T-helper 1 cell (primary cell): Measurements from ENCODE around the gene STK11IP.
"Not testable (repeated sequence)": the region's sequence is repeated elsewhere in the genome, so short reads cannot be mapped to it uniquely, and the experiment has no call there.

Experiments
- DNase-seq, 5 donors: peaks; one replicate each; pipeline ENCODE4 v3.0.0-alpha.2; 2012 to 2020

Gene STK11IP

DNA sequence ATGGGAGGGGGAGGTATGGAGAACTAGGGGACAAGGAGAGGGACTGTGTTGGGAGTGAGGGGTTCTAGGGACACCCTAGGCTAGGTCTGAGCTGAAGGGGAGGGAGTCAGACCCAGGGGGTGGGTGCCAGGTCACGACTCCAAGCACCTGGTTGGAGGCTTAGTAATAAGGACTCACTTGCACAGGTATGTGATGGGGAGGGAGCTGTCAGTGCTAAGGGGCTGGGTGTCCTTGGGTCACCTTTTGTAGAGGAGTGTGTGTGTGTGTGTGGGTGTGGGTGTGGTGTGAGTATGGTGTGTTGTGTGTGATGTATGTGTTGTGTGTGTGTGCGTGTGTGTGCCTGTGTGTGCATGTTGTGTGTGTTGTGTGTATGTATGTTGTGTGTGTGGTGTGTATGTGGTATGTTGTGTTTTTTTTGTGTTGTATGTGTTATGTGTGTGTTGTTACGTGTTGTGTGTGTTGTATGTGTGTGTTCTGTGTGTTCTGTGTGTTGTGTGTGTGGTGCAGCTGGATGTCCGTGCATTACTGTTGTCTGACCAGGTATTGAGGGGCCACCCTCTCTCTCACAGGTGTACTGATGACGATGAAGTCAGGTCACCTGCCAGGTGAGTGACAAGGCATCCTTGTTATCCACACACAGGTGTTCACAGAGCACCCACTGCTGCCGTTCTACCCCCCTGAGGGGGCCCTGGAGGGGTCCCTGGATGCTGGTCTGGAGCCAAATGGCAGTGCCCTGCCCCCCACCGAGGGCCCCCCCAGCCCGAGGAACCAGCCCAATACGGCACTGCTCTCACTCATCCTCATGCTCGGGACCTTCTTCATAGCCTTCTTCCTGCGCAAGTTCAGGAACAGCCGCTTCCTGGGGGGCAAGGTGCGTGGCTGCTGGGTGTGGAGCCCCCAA is 39.5 kb downstream of the STK11IP start:
- DNase-seq = no peak

DNA sequence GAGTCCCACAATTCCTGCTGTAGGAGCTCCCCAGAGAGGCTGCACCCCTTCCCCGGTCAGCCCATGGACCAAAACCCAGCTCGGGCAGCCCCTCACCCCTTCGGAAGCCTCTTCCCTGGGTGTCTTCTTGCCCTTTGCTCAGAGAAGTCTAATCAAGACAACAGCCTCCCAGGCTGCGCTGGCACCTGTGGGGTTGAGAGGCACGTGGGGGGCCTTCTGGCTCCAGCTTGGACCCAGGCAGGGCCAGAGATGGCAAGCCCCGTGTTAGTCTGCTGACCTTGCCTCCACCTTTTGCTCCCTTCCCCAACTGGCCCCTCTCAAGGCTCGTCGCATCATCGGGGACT is 40.2 kb downstream of the STK11IP start:
- DNase-seq = no peak

DNA sequence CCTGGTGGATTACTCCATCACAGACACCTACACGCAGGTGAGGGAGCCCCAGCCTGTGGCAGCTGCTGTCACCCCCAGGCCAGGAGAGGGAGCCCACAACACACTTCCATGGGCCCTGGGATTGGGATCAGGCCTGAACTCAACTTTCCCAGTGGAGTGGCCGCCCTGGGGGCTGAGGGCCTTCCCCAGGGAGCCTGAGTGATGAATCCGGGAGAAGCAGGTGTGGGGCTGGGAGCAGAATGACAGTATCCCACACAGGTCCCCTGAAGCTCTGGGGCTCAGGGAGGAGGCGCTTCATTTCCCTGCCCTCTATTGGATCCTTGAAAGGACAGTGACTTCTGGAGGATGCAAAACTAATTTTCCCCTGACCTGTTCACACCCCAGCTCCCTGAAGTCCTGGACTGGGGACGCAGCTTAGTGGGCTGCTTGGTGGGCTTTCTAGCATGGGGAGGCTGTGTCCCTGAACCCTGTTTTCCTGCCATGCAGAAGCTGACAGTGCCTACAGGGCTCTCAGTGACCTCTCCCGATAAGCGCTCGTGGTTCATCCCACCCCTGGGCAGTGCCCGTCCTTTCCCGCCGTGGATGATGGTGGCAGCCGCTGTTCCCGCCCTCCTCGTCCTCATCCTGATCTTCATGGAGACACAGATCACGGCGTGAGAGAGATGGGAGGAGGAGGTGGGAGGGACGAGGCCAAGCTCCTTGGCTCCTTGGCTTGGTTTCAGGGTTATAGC is 40.7 kb downstream of the STK11IP start:
- no peak for DNase-seq

DNA sequence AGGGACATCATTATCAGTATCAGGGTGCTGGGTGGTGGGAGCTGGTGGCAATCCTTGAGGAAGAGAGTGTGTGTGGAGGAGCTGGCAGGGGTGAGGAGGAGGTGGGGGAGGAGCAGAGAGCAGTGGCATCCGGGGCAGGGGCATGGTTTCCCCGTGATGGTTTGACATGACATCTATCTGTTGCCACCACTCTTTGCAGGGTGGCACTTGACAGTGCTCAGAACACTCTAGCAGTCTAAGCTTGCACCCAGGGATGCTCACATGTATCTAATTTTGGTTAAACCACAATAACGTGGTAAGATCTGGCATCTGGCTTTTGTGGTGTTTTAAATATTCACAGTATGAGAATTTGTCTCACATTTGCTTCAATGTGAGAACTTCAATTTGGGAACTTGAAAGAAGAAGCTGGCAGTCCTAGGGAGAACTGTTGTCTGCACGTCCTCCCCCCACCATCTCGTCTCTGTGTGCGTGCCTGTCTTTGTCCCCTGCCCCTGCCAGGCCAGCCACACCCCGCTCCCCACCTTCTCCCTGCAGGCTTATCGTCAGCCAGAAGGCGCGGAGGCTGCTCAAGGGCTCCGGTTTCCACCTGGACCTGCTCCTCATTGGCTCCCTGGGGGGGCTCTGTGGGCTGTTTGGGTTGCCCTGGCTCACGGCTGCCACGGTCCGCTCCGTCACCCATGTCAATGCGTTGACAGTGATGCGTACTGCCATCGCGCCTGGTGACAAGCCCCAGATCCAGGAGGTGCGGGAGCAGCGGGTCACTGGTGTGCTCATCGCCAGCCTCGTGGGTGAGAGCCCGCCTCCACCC is 41.5 kb downstream of the STK11IP start:
- no peak for DNase-seq

DNA sequence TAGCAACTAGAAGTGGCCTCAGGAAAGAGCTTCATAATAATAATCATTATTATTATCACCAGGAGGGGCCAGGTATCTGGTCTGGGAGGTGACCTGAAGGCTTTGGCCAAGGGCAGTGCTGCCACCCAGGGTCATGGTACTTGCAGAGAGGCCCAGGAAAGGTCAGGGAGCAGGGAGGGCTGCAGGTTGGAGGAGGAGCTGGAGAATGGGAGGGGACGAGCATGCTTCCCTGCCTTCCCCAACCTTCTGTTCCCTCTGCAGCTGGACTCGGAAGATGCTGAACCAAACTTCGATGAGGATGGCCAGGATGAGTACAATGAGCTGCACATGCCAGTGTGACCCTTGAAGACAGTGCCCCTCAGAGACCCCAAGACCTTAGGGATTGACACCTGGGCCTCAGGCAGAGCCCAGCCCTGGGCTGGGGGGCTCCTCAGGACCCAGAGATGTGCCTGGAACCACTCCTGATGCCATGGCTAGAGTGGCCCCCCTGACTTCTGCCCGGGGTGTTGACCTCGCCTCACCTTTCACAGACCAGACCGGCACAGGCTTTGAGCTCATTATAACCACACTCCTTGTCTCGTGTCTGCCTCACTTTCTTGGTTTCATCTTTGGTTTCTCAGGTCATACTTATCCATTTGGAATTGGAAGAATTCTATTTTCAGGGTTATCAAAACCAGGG is 43.9 kb downstream of the STK11IP start:
- no peak for DNase-seq

DNA sequence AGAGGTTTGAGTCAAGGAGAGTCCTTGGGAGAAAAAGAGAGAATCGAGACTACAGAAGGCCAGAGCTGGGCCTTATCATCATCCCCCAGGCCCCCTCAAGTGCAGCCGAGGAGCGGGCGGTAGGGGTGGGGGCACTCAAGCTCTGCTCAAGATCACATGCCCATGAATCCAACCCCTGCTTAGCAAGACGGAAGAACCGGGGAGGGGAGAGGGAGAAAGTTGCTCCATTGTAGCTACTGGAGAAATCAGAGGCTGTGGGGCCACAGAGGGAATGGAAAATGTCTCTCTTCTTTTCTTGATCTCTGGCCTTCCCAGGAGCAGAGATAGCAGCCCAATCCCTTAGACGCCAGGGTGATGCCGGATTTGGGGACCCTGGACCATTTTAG is 44.4 kb downstream of the STK11IP start:
- no peak for DNase-seq

DNA sequence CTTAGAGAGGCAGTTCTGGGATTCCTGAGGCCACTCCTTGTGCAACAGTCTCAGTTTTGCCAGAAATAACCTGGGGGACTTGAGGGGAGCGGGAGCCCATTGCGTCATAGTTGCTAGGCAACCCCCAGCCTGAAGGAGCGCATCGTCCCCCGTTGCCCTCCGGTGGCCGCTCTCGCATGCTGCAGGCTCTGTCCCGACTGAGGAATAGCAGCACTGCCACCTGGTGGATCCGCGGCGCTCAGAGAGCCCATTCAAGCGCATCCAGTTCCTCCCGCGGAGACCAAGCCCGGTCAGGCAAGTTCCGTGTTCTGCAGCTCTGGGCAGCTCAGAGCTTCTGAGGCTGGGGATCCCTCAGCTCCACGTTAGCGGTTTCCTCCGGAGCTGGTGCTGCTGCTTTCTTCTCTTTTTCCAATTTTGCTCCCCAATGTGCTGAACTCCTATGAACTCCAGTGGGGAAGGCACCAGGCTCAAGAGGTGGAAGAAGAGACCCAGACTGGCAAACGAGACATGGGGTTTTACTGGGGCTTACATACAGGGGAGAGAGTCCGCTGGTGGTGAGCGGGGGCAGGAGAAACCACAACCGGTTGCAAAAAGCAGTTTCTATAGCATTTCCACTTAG is 44.9 kb downstream of the STK11IP start:
- peak; percentile 71 to 86 (median 77) for DNase-seq

DNA sequence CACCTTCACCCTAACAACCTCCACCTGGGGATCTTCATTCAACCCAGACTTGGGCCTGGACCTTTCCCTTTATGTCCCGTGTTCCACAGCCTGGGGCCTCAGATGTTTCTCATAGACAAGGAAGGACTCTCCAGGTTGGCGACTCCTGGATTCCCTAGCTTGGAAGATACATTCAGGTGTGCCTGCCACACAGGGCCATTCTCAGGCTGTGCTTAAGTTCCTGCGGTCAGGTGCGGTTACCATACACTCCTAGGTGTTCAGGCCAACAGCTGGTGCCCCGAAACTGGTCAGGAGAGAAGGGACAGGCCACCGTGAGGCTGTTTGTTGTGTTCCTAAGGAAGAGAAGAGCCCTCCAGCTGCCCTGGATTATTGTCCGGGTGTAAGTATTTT is 45.4 kb downstream of the STK11IP start:
- no peak for DNase-seq

DNA sequence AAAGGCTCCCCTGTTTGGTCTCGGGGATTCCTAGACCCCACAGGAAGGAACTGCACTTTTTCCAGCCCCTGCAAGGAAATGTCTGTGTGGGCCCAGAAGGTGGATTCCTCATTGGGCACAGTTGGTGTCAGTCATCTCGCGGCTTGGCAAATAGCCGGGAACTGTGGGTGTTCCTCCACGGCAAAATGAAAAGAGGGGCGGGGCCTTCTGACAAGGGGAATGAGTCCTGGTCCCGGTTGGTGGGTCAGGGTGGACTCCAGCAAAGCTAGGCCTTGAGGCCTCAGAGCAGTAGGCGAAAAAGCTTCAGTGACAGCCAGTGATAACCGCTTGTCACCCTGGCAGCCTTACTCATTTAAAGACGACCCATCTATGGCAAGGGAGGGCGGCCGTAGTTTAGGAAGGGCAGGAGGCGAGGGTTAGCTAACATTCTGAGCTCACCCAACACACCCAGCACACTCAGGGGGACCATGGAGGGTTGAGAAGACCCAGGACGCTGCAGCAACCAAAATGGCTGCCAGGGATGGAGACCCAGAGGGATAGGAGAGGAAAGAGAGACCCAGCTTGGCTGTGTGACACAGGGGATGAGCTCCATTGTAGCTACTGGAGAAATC is 46.2 kb downstream of the STK11IP start:
- DNase-seq = no peak

DNA sequence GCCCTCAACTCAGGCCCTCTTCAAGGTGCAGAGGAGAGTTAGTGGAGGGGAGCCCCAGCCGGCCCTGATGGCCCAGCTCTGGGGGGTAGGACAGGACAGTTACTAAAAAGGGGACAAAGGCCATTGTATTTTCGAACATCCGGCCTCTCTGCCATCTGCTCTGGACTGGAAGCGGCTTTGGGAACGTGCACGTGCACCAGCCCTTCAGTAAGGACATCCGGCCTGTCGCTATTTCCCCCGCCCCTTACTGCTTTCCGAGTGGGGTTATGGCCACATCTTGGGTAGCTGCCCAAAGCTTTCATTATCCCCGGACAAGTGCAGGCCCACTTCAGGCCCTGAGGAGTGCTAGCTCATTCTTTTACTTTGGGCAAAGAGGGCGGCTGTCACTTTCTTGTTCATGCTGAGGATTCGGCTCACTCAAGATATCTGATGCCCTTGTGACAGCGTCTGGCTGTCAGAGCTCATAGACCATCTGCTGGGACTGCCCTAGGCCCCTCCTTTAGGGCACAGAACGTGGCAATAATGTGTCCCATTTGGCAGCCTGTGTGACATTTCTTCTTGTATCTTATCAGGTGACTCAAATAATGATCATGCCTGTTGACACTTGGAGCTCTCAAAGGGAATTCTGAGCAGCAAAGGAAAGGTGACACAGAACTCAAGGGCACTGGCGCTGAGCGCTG is 47.3 kb downstream of the STK11IP start:
- DNase-seq = no peak

DNA sequence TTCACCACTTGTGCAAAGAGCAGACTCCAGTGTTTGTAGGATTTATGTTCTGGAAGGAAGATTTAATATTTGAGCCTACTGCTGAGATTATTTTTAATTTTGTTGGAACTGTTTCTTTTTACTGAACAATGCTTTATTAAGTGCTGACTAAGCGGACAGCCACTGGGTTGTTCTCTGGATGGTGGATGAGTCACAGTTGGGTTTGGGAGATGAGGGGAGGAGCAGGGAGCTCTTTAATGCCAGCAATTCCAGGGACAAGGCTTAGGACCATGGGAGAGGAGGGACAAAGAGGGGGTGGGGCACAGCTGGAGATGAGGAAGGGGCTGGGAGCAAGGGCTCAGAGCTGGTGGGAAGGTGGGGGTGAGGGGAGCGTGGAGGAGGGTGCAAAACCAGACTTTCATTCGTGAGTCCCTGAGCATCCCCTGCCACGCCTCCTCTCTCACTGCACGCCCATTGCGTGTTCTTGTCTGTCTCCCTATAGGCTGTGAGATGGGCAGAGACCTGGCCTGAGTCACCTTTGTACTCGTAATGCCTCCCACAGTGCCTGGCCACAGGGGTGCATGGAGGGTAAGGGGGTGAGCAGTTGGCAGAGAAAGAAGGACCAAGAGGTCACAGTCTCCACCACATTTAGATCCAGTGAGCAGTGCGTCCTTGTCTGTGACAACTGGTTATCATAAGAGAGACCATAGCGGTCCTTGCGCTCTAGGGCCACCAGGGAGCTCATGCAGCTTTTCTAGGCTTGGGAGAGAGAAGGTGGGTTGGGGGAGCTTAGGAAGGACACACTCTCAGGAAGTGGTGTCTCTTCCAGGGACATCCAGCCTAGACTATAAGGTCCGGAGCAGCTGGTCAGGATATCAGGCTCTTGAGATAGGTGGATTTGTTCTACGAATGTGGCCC is 48.2 kb downstream of the STK11IP start:
- no peak for DNase-seq

DNA sequence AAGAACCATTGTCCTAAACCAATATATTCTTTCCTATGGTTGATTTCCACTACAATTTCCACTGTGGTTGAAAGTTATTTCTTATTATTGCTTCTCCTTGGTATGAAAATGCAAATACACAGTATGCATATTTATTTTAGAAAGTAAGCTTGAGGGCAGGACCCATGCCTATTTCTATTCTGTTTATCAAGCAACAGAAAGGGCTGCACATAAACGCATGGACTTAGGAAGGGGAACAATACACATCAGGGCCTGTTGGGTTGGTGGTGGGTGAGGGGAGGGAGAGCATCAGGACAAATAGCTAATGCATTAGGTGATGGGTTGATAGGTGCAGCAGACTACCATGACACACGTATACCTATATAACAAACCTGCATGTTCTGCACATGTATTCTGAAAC is 50.5 kb downstream of the STK11IP start:
- no peak for DNase-seq

DNA sequence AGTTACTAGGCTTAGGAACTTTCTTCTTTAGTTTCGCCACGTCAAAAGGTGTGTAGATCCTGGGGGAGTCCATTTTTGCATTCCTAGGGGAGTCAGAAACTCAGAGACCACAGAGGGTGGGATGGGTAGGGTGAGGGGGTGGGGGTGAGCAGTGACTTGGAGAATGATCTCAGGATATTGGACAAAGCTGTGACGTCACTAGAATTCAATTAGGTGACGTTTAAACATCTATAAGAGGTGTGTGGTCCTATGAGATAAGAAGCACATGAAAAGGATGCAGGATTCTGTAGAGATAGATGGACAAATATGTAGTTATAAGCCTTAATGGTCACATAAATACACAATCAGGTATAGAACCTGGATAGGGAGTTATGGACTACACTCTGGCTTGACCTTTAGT is 51.3 kb downstream of the STK11IP start:
- DNase-seq = no peak

DNA sequence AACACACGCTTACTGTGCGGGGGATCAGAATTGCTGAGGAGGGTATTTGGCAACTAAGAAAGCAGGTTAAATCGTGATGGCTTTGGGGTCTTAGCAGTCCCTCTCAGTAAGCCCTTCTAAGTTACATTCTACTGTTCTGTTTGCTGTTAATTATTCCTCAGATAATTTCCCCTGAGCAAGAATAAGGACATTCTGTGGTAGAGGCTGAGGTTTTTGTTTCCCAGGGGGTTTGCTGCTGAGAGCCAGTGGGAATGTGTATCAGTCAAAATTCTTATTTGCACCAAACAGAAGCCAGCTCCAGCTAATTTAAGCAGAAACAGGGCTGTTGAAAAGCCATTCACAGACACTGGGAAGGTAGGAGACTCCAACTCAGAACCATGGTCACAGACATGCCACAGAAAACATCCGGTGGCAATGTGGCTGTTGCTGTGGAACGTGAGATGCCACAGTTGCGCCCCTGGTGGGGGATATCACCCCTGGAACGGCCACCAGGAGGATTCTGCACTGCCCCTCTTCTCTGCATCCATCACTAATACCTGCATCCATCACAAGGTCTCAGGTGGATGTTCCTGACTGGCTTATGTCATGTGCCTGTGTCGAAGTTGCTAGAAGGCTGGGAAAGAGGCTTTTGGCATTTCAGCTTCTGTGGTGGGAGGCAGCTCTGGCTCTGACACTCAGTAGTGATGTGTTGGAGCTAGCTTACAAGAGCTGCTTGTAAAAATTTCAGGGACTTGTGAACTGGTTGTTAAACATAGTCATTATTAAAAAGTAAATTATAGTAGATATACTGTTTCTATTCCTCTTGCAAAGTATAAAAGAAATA is 53.0 kb downstream of the STK11IP start:
- DNase-seq = no peak

DNA sequence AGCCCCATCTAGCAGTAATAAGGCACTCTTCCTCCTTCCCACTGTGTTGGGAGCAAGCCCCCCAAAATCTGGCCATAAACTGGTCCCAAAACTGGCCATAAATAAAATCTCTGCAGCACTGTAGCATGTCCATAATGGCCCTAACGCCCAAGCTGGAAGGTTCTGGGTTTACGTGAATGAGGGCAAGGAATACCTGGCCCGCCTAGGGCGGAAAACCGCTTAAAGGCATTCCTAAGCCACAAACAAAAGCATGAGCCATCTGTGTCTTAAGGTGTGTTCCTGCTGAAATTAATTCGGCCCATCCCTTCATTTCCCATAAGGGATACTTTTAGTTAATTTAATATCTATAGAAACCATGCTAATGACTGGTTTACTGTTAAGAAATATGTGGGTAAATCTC is 54.0 kb downstream of the STK11IP start:
- not testable (repeated sequence) for DNase-seq

DNA sequence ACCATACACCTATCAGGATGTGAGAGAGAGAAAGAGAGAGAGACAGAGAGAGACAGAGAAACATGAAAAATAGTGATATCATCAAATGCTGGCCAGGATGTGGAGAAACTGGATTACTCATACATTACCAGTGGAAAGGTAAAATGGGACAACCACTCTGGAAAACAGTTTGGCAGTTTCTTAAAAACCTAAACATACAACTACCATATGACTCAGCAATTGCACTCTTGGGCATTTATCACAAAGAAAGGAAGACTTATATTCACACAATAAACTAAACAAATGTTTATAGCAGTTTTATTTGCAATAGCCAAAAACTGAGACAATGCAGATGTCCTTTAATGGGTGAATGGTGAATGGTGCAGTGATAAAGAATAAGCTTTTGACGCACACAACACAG is 58.9 kb downstream of the STK11IP start:
- DNase-seq = no peak

DNA sequence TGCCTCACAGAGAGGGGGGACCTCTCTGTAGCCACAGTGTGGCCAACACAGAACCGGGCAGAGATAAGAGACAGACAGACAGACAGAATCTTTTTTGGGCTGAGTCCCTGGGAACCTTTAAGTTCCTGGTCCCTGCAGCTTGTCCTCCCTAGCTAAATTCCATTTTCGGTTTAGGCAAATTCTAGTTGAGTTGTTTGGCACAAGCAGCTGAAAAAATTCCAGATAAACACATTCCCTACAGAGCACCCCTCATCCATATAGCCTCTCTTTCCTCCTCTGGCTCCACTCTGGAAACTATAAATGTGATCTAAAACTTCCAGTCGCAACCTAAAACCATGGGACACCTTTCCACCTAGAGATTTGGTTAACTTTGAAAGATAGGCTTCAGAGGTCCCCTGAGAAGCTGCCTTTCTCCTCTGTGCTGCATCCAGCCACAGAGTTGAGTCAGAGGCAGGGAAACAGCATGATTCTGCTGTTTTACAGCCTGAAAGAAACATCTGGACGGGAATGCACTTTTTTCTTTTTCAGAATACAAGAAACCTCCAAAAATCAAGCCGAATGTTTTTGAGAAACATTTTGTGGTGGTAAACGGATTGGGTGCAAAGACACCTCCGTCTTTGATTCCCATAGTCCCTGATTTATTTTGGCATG is 60.7 kb downstream of the STK11IP start:
- DNase-seq = no peak

DNA sequence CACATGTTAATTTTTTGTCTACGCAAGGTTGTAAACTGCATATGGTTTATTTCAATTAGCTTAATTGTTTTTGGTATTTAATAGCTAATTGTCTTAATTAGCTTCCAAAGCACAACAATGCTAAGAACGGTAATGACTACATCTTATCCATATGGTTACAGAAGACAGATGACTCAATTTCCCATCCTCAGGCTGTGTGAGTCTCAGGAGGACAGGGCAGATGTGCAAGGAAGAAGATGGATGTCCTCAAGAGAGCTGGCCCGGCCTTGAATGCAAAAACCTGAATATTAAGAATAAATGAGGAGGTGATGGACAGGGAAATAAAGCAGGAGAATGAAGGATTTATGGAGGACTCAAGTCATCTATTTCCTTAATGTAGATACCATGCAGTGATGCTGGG is 61.2 kb downstream of the STK11IP start:
- DNase-seq = no peak
